ENCODE results near the gene IARS1. TPM values are rescaled to one million over a fixed set of nuclear protein-coding genes. Genes with fewer than 3 reads are reported as not detected.

IARS1 gene
- total RNA-seq (2022) (130 TPM in 2 replicates), Bru-seq, nascent RNA (percentile 92 among the genes with signal in this experiment), BruChase-seq, experiment 1, labeled RNA remaining after a 6-hour chase (percentile 91 among the genes with signal in this experiment), BruChase-seq, experiment 2, labeled RNA remaining after a 2-hour chase (percentile 84 among the genes with signal in this experiment)
- long read RNA-seq, full-length matches to known transcripts = 38 of 137 reads
- long read RNA-seq, partial matches to known transcripts = 80 of 137 reads
- long read RNA-seq, other reads (novel, unspliced or antisense) = 19 of 137 reads

DNA sequence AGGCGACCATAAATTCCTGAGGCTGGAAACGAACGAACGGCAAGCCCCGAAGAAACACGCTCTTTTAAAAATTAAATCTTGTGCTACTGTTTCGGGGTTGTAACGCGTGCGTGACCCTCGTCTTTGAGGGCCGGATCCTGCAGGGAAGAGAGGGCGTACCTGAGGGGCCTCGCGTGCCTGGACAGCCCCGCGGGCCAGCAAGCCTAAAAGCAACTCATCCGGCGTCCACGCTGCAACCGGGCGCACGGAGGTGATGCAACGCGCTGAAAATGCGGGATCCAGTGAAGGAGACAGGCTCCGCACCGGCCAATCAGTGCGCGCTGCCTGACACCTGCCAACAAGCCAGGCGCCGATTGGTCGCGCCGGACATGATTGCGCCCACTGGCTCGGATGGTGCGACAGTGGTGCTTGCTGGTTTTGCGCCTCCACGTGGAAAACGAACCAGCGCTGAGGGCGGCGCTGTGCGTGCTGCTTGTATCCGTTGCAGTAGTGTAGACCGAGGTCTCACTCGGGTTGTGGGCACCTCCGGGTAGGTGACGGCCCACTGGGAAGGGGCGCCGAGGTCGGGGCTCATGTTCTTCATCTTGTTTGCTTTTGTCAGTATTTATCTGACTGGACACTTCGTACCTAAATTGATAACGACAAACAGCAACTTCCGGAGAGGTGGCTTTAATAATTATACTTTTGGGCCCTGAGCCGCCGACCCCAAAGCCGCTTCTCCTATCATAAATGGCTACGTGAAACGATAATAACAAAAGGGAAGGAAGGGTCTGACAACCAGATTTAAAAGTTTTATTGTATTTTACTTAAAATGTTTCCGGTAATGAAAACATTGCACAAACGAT lies at the start of gene IARS1:
Gene IARS1 (minus strand): TSS at position 246 of the 845 bp plus-strand sequence. CDS start 4,278 bp downstream, outside the sequence.
- Mint-ChIP-seq H3K4me3 (ENCODE audit: low read depth, unreplicated experiment) (peak within 1 kb of the TSS; percentile 93), H3K4me1 (ENCODE audit: low read depth, unreplicated experiment) (peaks cover 14% of the 10 kb centered on the region), H3K27ac (ENCODE audit: unreplicated experiment) (peak within 1 kb of the TSS; percentile 99), H3K27me3 (ENCODE audit: unreplicated experiment) (no peaks in the 10 kb centered on the region), H3K9me3 (ENCODE audit: low read depth, unreplicated experiment) (no peaks in the 10 kb centered on the region), H3K36me3 (ENCODE audit: insufficient read depth, unreplicated experiment) (peaks cover 58% of the 10 kb centered on the region)
- CTCF ChIA-PET = no interaction called here
- TF ChIP-seq, protein P1, sequence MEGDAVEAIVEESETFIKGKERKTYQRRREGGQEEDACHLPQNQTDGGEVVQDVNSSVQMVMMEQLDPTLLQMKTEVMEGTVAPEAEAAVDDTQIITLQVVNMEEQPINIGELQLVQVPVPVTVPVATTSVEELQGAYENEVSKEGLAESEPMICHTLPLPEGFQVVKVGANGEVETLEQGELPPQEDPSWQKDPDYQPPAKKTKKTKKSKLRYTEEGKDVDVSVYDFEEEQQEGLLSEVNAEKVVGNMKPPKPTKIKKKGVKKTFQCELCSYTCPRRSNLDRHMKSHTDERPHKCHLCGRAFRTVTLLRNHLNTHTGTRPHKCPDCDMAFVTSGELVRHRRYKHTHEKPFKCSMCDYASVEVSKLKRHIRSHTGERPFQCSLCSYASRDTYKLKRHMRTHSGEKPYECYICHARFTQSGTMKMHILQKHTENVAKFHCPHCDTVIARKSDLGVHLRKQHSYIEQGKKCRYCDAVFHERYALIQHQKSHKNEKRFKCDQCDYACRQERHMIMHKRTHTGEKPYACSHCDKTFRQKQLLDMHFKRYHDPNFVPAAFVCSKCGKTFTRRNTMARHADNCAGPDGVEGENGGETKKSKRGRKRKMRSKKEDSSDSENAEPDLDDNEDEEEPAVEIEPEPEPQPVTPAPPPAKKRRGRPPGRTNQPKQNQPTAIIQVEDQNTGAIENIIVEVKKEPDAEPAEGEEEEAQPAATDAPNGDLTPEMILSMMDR (IDR thresholded peaks at IDR 0.05; ENCODE audit: unreplicated experiment) = no peak
- intact Hi-C loops (cut with micrococcal nuclease; ENCODE audit: unreplicated experiment) = no loop called here
- peak; percentile 96 for DNase-seq
- BruUV-seq (replicated peaks) = TSS peak; percentile 93

DNA sequence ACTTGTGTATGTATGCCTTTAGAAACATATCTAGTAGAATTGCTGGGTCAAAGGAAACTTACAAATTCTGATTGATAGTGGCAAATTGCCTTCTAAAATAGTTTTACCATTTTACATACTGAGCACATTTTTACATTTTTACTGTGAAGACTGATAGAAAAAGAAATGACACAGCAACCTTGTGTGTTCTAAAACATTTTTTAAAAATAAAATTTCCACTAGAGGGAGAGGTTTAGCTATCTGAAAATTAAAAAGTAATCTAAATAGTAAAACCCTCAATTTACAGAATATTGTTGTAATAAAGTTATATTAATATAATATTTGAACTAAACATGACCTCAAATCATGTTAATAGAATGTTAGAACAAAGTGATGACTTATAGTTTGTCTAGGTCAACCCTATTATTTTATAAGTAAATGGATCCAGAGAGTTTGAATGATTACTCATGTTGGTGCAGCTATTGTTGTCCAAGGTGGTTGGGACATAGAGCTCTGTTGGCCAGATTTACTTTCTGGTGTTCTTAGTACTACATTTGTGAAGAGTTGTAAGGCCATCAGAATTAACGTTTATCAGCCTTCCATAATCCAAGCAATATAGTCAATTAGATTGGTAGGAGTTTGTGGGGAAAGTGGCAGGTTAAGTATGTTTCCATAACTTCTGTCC lies 49.5 kb upstream of the IARS1 start:
- BruUV-seq (replicated peaks) = no TSS peak
- TF ChIP-seq, protein P1 (IDR thresholded peaks at IDR 0.05; ENCODE audit: unreplicated experiment) = no peak
- CTCF ChIA-PET = no interaction called here
- Mint-ChIP-seq H3K27me3 (ENCODE audit: unreplicated experiment) (no peaks in the 10 kb centered on the region), H3K27ac (ENCODE audit: unreplicated experiment) (no peak overlapping the region), H3K4me1 (ENCODE audit: low read depth, unreplicated experiment) (no peaks in the 10 kb centered on the region), H3K36me3 (ENCODE audit: insufficient read depth, unreplicated experiment) (no peaks in the 10 kb centered on the region), H3K9me3 (ENCODE audit: low read depth, unreplicated experiment) (peaks cover 3% of the 10 kb centered on the region), H3K4me3 (ENCODE audit: low read depth, unreplicated experiment) (no peak overlapping the region)
- DNase-seq = no peak
- intact Hi-C loops (cut with micrococcal nuclease; ENCODE audit: unreplicated experiment) = no loop called here

DNA sequence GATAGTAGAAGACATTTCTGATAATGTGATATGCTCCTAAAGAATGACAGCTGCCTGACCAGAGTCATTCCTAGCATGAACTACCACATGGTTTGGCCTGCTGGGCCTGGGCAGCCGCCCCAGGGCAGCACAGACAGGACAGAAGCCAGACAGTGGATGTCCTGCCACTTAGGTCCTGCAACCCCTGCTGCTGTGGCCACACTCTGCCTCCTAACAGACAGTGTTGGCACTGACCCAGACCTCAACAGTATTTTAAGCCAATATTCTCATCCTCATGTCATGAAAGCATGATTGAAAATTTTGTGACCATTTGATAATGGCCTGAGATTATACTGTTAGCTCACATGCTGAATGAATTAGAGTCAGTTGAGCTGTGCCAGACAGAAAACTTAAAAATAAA lies 48.1 kb upstream of the IARS1 start:
- Mint-ChIP-seq H3K27me3 (ENCODE audit: unreplicated experiment) (no peaks in the 10 kb centered on the region), H3K36me3 (ENCODE audit: insufficient read depth, unreplicated experiment) (no peaks in the 10 kb centered on the region), H3K9me3 (ENCODE audit: low read depth, unreplicated experiment) (peaks cover 3% of the 10 kb centered on the region), H3K4me3 (ENCODE audit: low read depth, unreplicated experiment) (no peak overlapping the region), H3K4me1 (ENCODE audit: low read depth, unreplicated experiment) (no peaks in the 10 kb centered on the region), H3K27ac (ENCODE audit: unreplicated experiment) (no peak overlapping the region)
- TF ChIP-seq, protein P1 (IDR thresholded peaks at IDR 0.05; ENCODE audit: unreplicated experiment) = no peak
- intact Hi-C loops (cut with micrococcal nuclease; ENCODE audit: unreplicated experiment) = no loop called here
- CTCF ChIA-PET = no interaction called here
- no peak for DNase-seq
- no TSS peak for BruUV-seq (replicated peaks)

DNA sequence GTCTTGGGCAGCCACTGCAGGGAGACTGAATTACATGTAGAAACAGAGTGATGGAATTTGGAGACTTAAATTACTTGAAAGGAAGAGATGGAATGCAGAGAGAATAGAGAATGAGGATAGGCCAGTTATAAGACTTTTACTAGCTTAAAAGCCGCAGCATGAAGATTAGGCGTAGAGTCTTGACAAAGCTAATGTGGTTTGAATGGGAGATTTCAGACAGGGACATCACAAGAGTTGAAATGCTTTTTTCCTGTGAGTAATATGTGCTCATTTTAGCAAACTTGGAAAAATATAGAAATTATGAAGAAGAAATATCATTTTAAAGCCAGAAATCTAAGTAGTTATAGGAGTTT lies 39.8 kb upstream of the IARS1 start:
- no TSS peak for BruUV-seq (replicated peaks)
- Mint-ChIP-seq H3K4me3 (ENCODE audit: low read depth, unreplicated experiment) (no peak overlapping the region), H3K9me3 (ENCODE audit: low read depth, unreplicated experiment) (no peaks in the 10 kb centered on the region), H3K27me3 (ENCODE audit: unreplicated experiment) (no peaks in the 10 kb centered on the region), H3K27ac (ENCODE audit: unreplicated experiment) (no peak overlapping the region), H3K4me1 (ENCODE audit: low read depth, unreplicated experiment) (no peaks in the 10 kb centered on the region), H3K36me3 (ENCODE audit: insufficient read depth, unreplicated experiment) (no peaks in the 10 kb centered on the region)
- CTCF ChIA-PET = no interaction called here
- TF ChIP-seq, protein P1 (IDR thresholded peaks at IDR 0.05; ENCODE audit: unreplicated experiment) = no peak
- DNase-seq = no peak
- intact Hi-C loops (cut with micrococcal nuclease; ENCODE audit: unreplicated experiment) = no loop called here

All from Calu3 (cell line).